HCT116 (cell line): ENCODE data around the gene DPM2. TPM values are rescaled to one million over a fixed set of nuclear protein-coding genes. Genes with fewer than 3 reads are reported as not detected.

Source experiments
- ATAC-seq: fragments of 200-7000 bp; cut with Tn5 transposase; 2 replicates; pipeline ENCODE4 v1.9.1; 2020; ENCODE audit warnings: mild to moderate bottlenecking, moderate library complexity
- BruUV-seq: library from RNA; stranded (reverse); fragments of 400-500 nt; replicated peaks from 2 replicates; lab custom pipeline; 2021; lab: Mats Ljungman, UMichigan
- CTCF ChIA-PET: fragments of 300-600 bp; sonication (Branson Sonifier 250); formaldehyde crosslinking; loops from one replicate; lab custom pipeline; 2021; ENCODE audit warnings: antibody characterized with exemption; lab: Charles Lee
- POLR2A ChIA-PET: fragments of 300-600, 350-600 bp; sonication (Branson Sonifier 250); formaldehyde crosslinking; loops from one replicate; lab custom pipeline; 2021; ENCODE audit warnings: antibody characterized with exemption; lab: Charles Lee
- RAD21 ChIA-PET, 2 experiments: fragments of 300-600 bp; sonication (Branson Sonifier 250); formaldehyde crosslinking; loops; one replicate each; lab custom pipeline; 2023; ENCODE audit warnings: low total read pairs in 2 of 2; ENCODE audit not compliant: uncharacterized antibody in 2 of 2, unreplicated experiment in 2 of 2, low non-redundant PET in 1 of 2; lab: Charles Lee
- DNase-seq: peaks from one replicate; pipeline ENCODE4 v3.0.0-alpha.2; 2010; ENCODE audit warnings: low read depth, low spot score
- H2AFZ ChIP-seq: fragments of 200-600 bp; shearing (Covaris generic), sonication (generic); 2 replicates; pipeline ENCODE4 v1.6.1; 2017; ENCODE audit warnings: low read depth, mixed run types, mixed read lengths, antibody characterized with exemption, low read length; ENCODE audit not compliant: poor library complexity, severe bottlenecking
- H3K27ac ChIP-seq: 2 replicates; pipeline ENCODE4 v1.5.1; 2012; ENCODE audit warnings: low read depth, low read length
- H3K27me3 ChIP-seq: fragments of 200-600 bp; sonication (generic); 2 replicates; pipeline ENCODE4 v1.6.1; 2016; ENCODE audit warnings: mixed run types, low read length, mixed read lengths; ENCODE audit not compliant: insufficient read depth
- H3K36me3 ChIP-seq, 2 experiments: fragments of 200-500 bp in 1 of 2; fragments of 200-600 bp in 1 of 2; sonication (Bioruptor generic) in 1 of 2; sonication (generic) in 1 of 2; 2 replicates each; pipeline versions ENCODE4 v1.5.1 to v1.6.1; 2014 to 2016; ENCODE audit warnings: low read length in 2 of 2, inconsistent platforms in 1 of 2, mixed read lengths in 1 of 2, mixed run types in 1 of 2; ENCODE audit not compliant: insufficient read depth in 2 of 2, control insufficient read depth in 1 of 2
- H3K4me1 ChIP-seq, 2 experiments: fragments of 200-600 bp in 1 of 2; sonication (generic) in 1 of 2; 2 replicates each; pipeline versions ENCODE4 v1.5.1 to v1.6.1; 2012 to 2017; ENCODE audit warnings: low read length in 2 of 2, inconsistent platforms in 1 of 2, mild to moderate bottlenecking in 1 of 2, mixed read lengths in 1 of 2, mixed run types in 1 of 2, moderate library complexity in 1 of 2; ENCODE audit not compliant: insufficient read depth in 2 of 2, control insufficient read depth in 1 of 2
- H3K4me2 ChIP-seq: fragments of 200-600 bp; sonication (generic); 2 replicates; pipeline ENCODE4 v1.6.1; 2017; ENCODE audit warnings: mixed run types, low read length, mixed read lengths
- H3K4me3 ChIP-seq, 2 experiments: fragments of 200-600 bp in 1 of 2; sonication (generic) in 1 of 2; replicated peaks in 1 of 2; 2 replicates each; pipeline ENCODE4 v1.5.1; 2011 to 2016; ENCODE audit warnings: low read length in 2 of 2, control low read depth in 1 of 2, low read depth in 1 of 2, mild to moderate bottlenecking in 1 of 2, mixed read lengths in 1 of 2, mixed run types in 1 of 2
- H3K79me2 ChIP-seq: fragments of 200-600 bp; sonication (generic); 2 replicates; pipeline ENCODE4 v1.6.1; 2017; ENCODE audit warnings: mild to moderate bottlenecking, mixed run types, low read length, moderate library complexity, mixed read lengths; ENCODE audit not compliant: insufficient read depth
- H3K9ac ChIP-seq: fragments of 200-600 bp; sonication (generic); 2 replicates; pipeline ENCODE4 v1.6.1; 2016; ENCODE audit warnings: low read length, mixed read lengths
- H3K9me2 ChIP-seq: fragments of 200-600 bp; sonication (generic), shearing (Covaris generic); 2 replicates; pipeline ENCODE4 v1.6.1; 2017; ENCODE audit warnings: mixed run types, mild to moderate bottlenecking, moderate library complexity; ENCODE audit not compliant: insufficient read depth
- H3K9me3 ChIP-seq, 2 experiments: fragments of 200-500 bp in 1 of 2; fragments of 200-600 bp in 1 of 2; sonication (Bioruptor generic) in 1 of 2; sonication (generic) in 1 of 2; 2 replicates each; pipeline ENCODE4 v1.6.1; 2014 to 2017; ENCODE audit warnings: low read length in 2 of 2, mixed read lengths in 2 of 2, inconsistent platforms in 1 of 2, low read depth in 1 of 2, mild to moderate bottlenecking in 1 of 2, mixed run types in 1 of 2, moderate library complexity in 1 of 2; ENCODE audit not compliant: control insufficient read depth in 1 of 2, insufficient read depth in 1 of 2
- H4K20me1 ChIP-seq: fragments of 200-600 bp; sonication (generic), shearing (Covaris generic); 2 replicates; pipeline ENCODE4 v1.6.1; 2017; ENCODE audit warnings: mixed run types, mild to moderate bottlenecking, moderate library complexity; ENCODE audit not compliant: insufficient read depth
- CBX3 ChIP-seq: IDR thresholded peaks from 2 replicates; pipeline ENCODE4 v1.6.1; 2012; ENCODE audit warnings: low read depth
- EZH2 ChIP-seq: fragments of 200-600 bp; sonication (generic); IDR thresholded peaks from 2 replicates; pipeline ENCODE4 v1.6.1; 2017; ENCODE audit warnings: antibody characterized with exemption, mixed run types
- EZH2phosphoT487 ChIP-seq: fragments of 200-600 bp; IDR thresholded peaks from 2 replicates; pipeline ENCODE4 v1.6.1; 2018; ENCODE audit warnings: antibody characterized with exemption, borderline replicate concordance
- JUND ChIP-seq: IDR thresholded peaks from 2 replicates; pipeline ENCODE4 v1.6.1; 2012
- POLR2A ChIP-seq: IDR thresholded peaks from 2 replicates; pipeline ENCODE4 v1.7.0; 2011; ENCODE audit warnings: borderline replicate concordance; ENCODE audit not compliant: insufficient read depth, insufficient read length; ENCODE audit errors: extremely low read depth
- POLR2AphosphoS5 ChIP-seq: IDR thresholded peaks from 2 replicates; pipeline ENCODE4 v1.6.1; 2011; ENCODE audit warnings: mild to moderate bottlenecking, low read depth, low read length, moderate library complexity
- SP1 ChIP-seq: IDR thresholded peaks from 2 replicates; pipeline ENCODE4 v1.6.1; 2012; ENCODE audit warnings: low read depth
- SRF ChIP-seq: IDR thresholded peaks from 2 replicates; pipeline ENCODE4 v1.6.1; 2012; ENCODE audit warnings: low read depth
- YY1 ChIP-seq: IDR thresholded peaks from 2 replicates; pipeline ENCODE4 v1.6.1; 2011; ENCODE audit warnings: low read length, low read depth, moderate library complexity, mild to moderate bottlenecking; ENCODE audit not compliant: insufficient replicate concordance; ENCODE audit errors: extremely low read depth
- intact Hi-C: fragments of 100-400 bp; cut with micrococcal nuclease; formaldehyde crosslinking; loops from 2 replicates; pipeline ENCODE4 v1.10.0; 2022
- total RNA-seq: library from RNA; stranded (reverse); gene quantifications from one replicate; pipeline ENCODE4 v1.2.1, GENCODE V29; 2021; ENCODE audit not compliant: unreplicated experiment

The DPM2 gene
- total RNA-seq, 1 experiment from 2014 or later, result 54.6 TPM

GRCh38 chr9:127966416-127967150, 28.9 kb upstream of the DPM2 start:
- Histone ChIP-seq H3K4me2 (peak overlapping the region; percentile 78), H3K36me3 (no peaks in the 10 kb centered on the region), H3K9ac (peak overlapping the region; percentile 49), H3K4me1 (peaks cover 92 to 94% of the 10 kb centered on the region in 2 experiments), H3K4me3 (no peak overlapping the region), H3K9me3 (no peaks in the 10 kb centered on the region), H2AFZ (no peak overlapping the region), H4K20me1 (no peaks in the 10 kb centered on the region), H3K27ac (peak overlapping the region; percentile 88), H3K27me3 (no peaks in the 10 kb centered on the region), H3K9me2 (no peaks in the 10 kb centered on the region), H3K79me2 (peaks cover 93% of the 10 kb centered on the region)
- ChIA-PET CTCF (interaction anchor here (1.6 kb wide), 1 partner anchor 23 kb away, joined by 4 read pairs; no protein-coding TSS in a partner anchor), RAD21 (no interaction called here), POLR2A (interaction anchor here (1.4 to 1.9 kb wide), 2 partner anchors 11 to 12 kb away, joined by 3 to 4 read pairs; no protein-coding TSS in a partner anchor)
- ATAC-seq (no peak), DNase-seq (no peak)
- BruUV-seq, result no TSS peak
- intact Hi-C loops, result no loop called here
- TF ChIP-seq POLR2A, result no peak
- TF ChIP-seq SRF, result no peak
- no peak for TF ChIP-seq CBX3
- TF ChIP-seq YY1, result no peak
- no peak for TF ChIP-seq EZH2phosphoT487
- no peak for TF ChIP-seq EZH2
- peak; percentile 22; the same call in 1 of the 2 replicates for TF ChIP-seq POLR2AphosphoS5
- TF ChIP-seq SP1, result no peak

DNA sequence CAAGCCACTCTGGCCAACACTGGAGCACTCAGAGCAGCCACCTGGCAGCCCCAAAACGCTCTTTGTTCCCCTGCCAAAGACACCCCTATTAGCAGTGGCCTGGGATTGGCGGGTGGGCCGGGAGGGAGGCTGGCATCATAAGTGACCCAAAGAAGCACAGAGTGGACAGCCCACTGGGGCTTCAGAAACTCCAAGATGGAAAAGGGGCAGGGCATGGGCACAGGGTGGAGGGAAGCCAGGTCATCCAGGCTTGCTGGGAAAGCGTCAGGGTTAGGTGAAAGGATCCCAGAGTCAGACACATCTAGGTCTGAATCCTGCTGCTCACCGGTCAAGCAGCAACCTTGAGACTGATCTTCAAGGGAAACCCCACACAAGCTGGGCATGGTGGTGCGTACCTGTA, 28.3 kb upstream of the DPM2 start:
- TF ChIP-seq JUND, result no peak
- TF ChIP-seq YY1, result no peak
- H3K27me3 ChIP-seq, result no peaks in the 10 kb centered on the region
- no peaks in the 10 kb centered on the region for H3K9me3 ChIP-seq
- peak overlapping the region; percentile 49 for H3K9ac ChIP-seq
- intact Hi-C loops, result no loop called here
- H4K20me1 ChIP-seq, result no peaks in the 10 kb centered on the region
- TSS peak; percentile 70 for BruUV-seq
- ChIA-PET CTCF (interaction anchor here (1.6 to 2.0 kb wide), 2 partner anchors 10 to 22 kb away, joined by 4 to 8 read pairs; no protein-coding TSS in a partner anchor), POLR2A (interaction anchor here (0.8 to 1.4 kb wide), 3 partner anchors 10 to 15 kb away, joined by 3 to 6 read pairs (median 3); partner anchors contain the start of gene EEIG1), RAD21 (no interaction called here)
- H3K27ac ChIP-seq, result peak overlapping the region; percentile 88
- ATAC-seq (no peak; the same call in 1 of the 2 replicates), DNase-seq (no peak)
- no peaks in the 10 kb centered on the region for H3K36me3 ChIP-seq
- H3K9me2 ChIP-seq, result no peaks in the 10 kb centered on the region
- H3K4me2 ChIP-seq, result peak overlapping the region; percentile 78
- no peak overlapping the region for H3K4me3 ChIP-seq
- peaks cover 93% of the 10 kb centered on the region for H3K79me2 ChIP-seq
- H2AFZ ChIP-seq, result no peak overlapping the region
- peaks cover 90 to 95% of the 10 kb centered on the region in 2 experiments for H3K4me1 ChIP-seq
